Ovary (tissue), 3 donors: ENCODE measurements around the gene ENTPD2.

ENCODE experiments used
- POLR2A ChIP-seq: fragments of 450-650 bp; IDR thresholded peaks from one replicate; pipeline ENCODE4 v1.6.1; 2017; ENCODE audit warnings: antibody characterized with exemption, mild to moderate bottlenecking, moderate library complexity
- TF ChIP-seq, protein P1 (sequence below), 3 donors: fragments of 450-650 bp in 2 of 3; fragments of 200-600 bp in 1 of 3; IDR thresholded peaks; one replicate each; pipeline versions ENCODE4 v1.5.1 to v1.8.0; 2016 to 2022; ENCODE audit warnings: antibody characterized with exemption in 3 of 3, mild to moderate bottlenecking in 1 of 3
- donor health status: DM: no; HTN: no; CAD: no.

DNA sequence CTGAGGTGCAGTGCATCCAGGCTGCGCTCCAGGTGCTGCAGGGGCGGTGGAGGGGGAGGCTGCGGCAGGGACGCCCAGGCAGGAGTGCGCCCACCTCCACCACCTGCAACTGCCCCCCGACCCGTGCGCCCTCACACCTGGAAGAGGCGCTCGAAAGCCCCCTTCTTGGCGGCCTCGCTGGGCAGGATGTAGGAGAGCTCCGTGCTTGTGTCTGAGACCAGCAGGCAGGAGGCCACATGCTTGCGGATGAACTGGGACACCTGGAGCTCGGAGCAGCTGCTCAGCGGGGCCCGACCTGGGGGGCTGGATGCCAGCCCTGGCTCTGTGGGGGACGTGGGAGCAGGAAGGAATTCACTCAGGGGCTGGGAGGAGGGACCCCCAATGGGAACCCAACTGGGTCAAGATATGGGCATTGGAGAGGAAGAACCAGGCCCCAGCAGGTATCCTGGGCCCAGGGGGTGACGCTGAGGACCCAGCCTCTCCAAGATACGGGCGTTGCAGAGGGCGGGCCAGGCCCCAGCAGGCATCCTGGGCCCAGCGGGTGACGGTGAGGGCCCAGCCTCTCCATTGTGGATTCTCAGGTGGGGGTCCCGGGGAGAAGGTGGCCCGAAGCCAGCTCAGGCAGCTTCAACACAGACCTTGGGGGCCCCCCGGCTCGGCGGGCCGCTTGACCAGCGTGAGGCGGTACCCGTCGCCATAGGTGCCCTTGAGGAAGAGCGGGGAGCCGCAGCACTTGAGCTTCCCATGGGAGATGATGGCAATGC is 38.9 kb downstream of the ENTPD2 start:
- no peak for TF ChIP-seq POLR2A
- TF ChIP-seq, protein P1, sequence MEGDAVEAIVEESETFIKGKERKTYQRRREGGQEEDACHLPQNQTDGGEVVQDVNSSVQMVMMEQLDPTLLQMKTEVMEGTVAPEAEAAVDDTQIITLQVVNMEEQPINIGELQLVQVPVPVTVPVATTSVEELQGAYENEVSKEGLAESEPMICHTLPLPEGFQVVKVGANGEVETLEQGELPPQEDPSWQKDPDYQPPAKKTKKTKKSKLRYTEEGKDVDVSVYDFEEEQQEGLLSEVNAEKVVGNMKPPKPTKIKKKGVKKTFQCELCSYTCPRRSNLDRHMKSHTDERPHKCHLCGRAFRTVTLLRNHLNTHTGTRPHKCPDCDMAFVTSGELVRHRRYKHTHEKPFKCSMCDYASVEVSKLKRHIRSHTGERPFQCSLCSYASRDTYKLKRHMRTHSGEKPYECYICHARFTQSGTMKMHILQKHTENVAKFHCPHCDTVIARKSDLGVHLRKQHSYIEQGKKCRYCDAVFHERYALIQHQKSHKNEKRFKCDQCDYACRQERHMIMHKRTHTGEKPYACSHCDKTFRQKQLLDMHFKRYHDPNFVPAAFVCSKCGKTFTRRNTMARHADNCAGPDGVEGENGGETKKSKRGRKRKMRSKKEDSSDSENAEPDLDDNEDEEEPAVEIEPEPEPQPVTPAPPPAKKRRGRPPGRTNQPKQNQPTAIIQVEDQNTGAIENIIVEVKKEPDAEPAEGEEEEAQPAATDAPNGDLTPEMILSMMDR (IDR thresholded peaks at IDR 0.05), result no peak
